ENCODE data around the gene BMP3.

GRCh38 chr4:81003597-81004111 is 26.9 kb upstream of the BMP3 start:
- TF ChIP-seq CTCF (IDR thresholded peaks at IDR 0.05) (no peak), POLR2A (IDR thresholded peaks at IDR 0.05) (no peak), POLR2AphosphoS5 (IDR thresholded peaks at IDR 0.05) (no peak)

All from breast epithelium (tissue), 3 donors.